HCT116 (cell line): ENCODE results near the gene NAA11.

Experiments used
- EZH2 ChIP-seq: fragments of 200-600 bp; sonication (generic); IDR thresholded peaks from 2 replicates; pipeline ENCODE4 v1.6.1; 2017; ENCODE audit warnings: antibody characterized with exemption, mixed run types
- POLR2AphosphoS5 ChIP-seq: IDR thresholded peaks from 2 replicates; pipeline ENCODE4 v1.6.1; 2011; ENCODE audit warnings: mild to moderate bottlenecking, low read depth, low read length, moderate library complexity
- ZNF274 ChIP-seq: fragments of 200-500 bp; sonication (Bioruptor generic); IDR thresholded peaks from 2 replicates; pipeline ENCODE4 v1.6.1; 2014; ENCODE audit warnings: mild to moderate bottlenecking, low read depth, low read length, inconsistent platforms
- TF ChIP-seq, protein P1 (sequence below), 3 experiments: fragments of 200-600 bp in 1 of 3; sonication (generic) in 1 of 3; IDR thresholded peaks in 2 of 3; conservative IDR thresholded peaks in 1 of 3; 2 replicates each; pipeline ENCODE4 v1.5.1; 2012 to 2017; ENCODE audit warnings: low read depth in 2 of 3, low read length in 2 of 3, antibody characterized with exemption in 1 of 3, borderline replicate concordance in 1 of 3, control low read depth in 1 of 3, mild to moderate bottlenecking in 1 of 3, mixed read lengths in 1 of 3, mixed run types in 1 of 3, moderate library complexity in 1 of 3; ENCODE audit not compliant: insufficient read depth in 1 of 3
- TF ChIP-seq, protein P2 (sequence below): IDR thresholded peaks from 2 replicates; pipeline ENCODE4 v1.6.1; 2012

DNA sequence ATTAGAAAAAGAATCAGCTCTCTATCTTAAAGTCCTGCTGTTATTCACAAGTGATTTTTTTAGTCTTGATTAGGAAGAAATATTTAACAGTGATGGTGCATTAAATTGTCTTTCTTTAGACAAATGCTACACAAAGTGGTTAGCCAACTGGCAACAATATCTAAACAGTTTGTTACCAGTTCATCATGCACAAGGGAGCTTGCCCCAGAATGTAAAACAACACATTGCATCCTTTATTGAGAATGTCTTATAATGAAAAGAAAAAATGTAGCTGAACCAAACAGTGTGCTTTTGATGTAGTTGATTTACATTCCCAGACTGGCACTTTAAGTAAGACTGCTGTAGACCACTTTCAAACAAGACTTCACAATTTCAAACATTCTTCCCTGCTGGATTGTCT lies 34.1 kb upstream of the NAA11 start:
- TF ChIP-seq EZH2 (no peak), POLR2AphosphoS5 (no peak), ZNF274 (no peak)
- TF ChIP-seq, protein P1, sequence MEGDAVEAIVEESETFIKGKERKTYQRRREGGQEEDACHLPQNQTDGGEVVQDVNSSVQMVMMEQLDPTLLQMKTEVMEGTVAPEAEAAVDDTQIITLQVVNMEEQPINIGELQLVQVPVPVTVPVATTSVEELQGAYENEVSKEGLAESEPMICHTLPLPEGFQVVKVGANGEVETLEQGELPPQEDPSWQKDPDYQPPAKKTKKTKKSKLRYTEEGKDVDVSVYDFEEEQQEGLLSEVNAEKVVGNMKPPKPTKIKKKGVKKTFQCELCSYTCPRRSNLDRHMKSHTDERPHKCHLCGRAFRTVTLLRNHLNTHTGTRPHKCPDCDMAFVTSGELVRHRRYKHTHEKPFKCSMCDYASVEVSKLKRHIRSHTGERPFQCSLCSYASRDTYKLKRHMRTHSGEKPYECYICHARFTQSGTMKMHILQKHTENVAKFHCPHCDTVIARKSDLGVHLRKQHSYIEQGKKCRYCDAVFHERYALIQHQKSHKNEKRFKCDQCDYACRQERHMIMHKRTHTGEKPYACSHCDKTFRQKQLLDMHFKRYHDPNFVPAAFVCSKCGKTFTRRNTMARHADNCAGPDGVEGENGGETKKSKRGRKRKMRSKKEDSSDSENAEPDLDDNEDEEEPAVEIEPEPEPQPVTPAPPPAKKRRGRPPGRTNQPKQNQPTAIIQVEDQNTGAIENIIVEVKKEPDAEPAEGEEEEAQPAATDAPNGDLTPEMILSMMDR (IDR thresholded peaks at IDR 0.05 in 2 of 3, conservative IDR thresholded peaks at IDR 0.05 in 1 of 3; ENCODE audit: borderline replicate concordance in 1 of 3, insufficient read depth in 1 of 3, low read depth in 2 of 3, low read length in 2 of 3): no peak
- TF ChIP-seq, protein P2, sequence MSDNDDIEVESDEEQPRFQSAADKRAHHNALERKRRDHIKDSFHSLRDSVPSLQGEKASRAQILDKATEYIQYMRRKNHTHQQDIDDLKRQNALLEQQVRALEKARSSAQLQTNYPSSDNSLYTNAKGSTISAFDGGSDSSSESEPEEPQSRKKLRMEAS: no peak
